Uterus (tissue), 2 donors: ENCODE data around the gene GABPA.

Experiments used
- POLR2A ChIP-seq, 2 donors: fragments of 450-650 bp; IDR thresholded peaks; one replicate each; pipeline ENCODE4 v1.6.1; 2016; ENCODE audit warnings: antibody characterized with exemption in 2 of 2, mild to moderate bottlenecking in 1 of 2, moderate library complexity in 1 of 2
- TF ChIP-seq, protein P1 (sequence below), 4 experiments: fragments of 200-600 bp in 2 of 4; fragments of 450-650 bp in 2 of 4; sonication (generic) in 2 of 4; IDR thresholded peaks; one replicate each; pipeline ENCODE4 v1.5.1; 2016 to 2019; ENCODE audit warnings: antibody characterized with exemption in 4 of 4, mild to moderate bottlenecking in 2 of 4, moderate library complexity in 1 of 4

DNA sequence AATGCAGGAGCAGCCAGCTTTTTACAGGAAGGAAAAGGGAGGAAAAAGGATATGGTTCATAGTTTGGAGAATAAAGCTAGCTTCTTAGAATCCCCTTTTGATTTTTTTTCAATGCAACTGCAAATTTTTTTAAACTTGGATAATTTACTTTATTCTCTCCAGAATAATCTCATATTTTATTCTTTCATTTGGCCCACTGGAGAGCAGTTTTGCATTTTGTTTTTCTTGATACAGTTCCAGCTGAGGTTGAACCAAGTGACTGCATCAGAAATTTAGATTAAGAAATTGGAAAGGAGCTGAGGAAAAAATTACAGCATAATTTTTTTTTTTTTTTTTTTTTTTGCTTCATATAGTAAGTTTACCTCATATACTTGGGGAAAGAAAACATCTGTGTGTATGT lies 22.8 kb downstream of the GABPA start:
- TF ChIP-seq, protein P1, sequence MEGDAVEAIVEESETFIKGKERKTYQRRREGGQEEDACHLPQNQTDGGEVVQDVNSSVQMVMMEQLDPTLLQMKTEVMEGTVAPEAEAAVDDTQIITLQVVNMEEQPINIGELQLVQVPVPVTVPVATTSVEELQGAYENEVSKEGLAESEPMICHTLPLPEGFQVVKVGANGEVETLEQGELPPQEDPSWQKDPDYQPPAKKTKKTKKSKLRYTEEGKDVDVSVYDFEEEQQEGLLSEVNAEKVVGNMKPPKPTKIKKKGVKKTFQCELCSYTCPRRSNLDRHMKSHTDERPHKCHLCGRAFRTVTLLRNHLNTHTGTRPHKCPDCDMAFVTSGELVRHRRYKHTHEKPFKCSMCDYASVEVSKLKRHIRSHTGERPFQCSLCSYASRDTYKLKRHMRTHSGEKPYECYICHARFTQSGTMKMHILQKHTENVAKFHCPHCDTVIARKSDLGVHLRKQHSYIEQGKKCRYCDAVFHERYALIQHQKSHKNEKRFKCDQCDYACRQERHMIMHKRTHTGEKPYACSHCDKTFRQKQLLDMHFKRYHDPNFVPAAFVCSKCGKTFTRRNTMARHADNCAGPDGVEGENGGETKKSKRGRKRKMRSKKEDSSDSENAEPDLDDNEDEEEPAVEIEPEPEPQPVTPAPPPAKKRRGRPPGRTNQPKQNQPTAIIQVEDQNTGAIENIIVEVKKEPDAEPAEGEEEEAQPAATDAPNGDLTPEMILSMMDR (IDR thresholded peaks at IDR 0.05): no peak
- no peak for TF ChIP-seq POLR2A (IDR thresholded peaks at IDR 0.05)
